Naive thymus-derived CD8-positive, alpha-beta T cell (primary cell): Measurements from ENCODE around the gene IL13. TPM values are rescaled to one million over a fixed set of nuclear protein-coding genes. Genes with fewer than 3 reads are reported as not detected.

Experiments
- ATAC-seq, 2 donors: fragments of 150-1000 bp; cut with Tn5 transposase in 1 of 2; sonication (Bioruptor Pico), chemical (Tn5 transposase) in 1 of 2; 1 replicate in 1 of 2; 2 replicates in 1 of 2; pipeline ENCODE4 v1.10.0; 2021; ENCODE audit warnings: mild to moderate bottlenecking in 2 of 2, moderate library complexity in 2 of 2
- POLR2A ChIA-PET: fragments of 350-600 bp; sonication (Branson Sonifier 250); formaldehyde crosslinking; loops from one replicate; lab custom pipeline; 2021; ENCODE audit warnings: antibody characterized with exemption; lab: Charles Lee
- DNase-seq, 10 donors: peaks; one replicate each; pipeline versions ENCODE4 v3.0.0 to v3.0.0-alpha.2; 2020 to 2022
- H3K27ac Mint-ChIP-seq, 10 donors: one replicate each; pipeline ENCODE4 v1.8.0; 2020 to 2022; ENCODE audit warnings: mild to moderate bottlenecking in 10 of 10, mixed read lengths in 10 of 10, moderate library complexity in 4 of 10, inconsistent platforms in 1 of 10
- H3K27me3 Mint-ChIP-seq, 5 donors: one replicate each; pipeline ENCODE4 v1.8.0; 2021 to 2022; ENCODE audit warnings: mixed read lengths in 5 of 5
- H3K36me3 Mint-ChIP-seq, 3 donors: one replicate each; pipeline ENCODE4 v1.8.0; 2020 to 2022; ENCODE audit warnings: mixed read lengths in 3 of 3, mild to moderate bottlenecking in 2 of 3, inconsistent platforms in 1 of 3
- H3K4me1 Mint-ChIP-seq, 4 donors: one replicate each; pipeline ENCODE4 v1.8.0; 2021 to 2022; ENCODE audit warnings: mixed read lengths in 4 of 4
- H3K4me3 Mint-ChIP-seq, 10 donors: one replicate each; pipeline ENCODE4 v1.8.0; 2020 to 2022; ENCODE audit warnings: mild to moderate bottlenecking in 10 of 10, mixed read lengths in 10 of 10, moderate library complexity in 6 of 10, inconsistent platforms in 1 of 10
- H3K9me3 Mint-ChIP-seq, 9 donors: one replicate each; pipeline ENCODE4 v1.8.0; 2020 to 2022; ENCODE audit warnings: mixed read lengths in 9 of 9, mild to moderate bottlenecking in 3 of 9, inconsistent platforms in 1 of 9, moderate library complexity in 1 of 9
- polyA plus RNA-seq, 3 donors: library from polyadenylated mRNA; unstranded; fragments of 300-500 nt; fragmentation: Illumina TruSeq; gene quantifications; one replicate each; pipeline ENCODE4 v1.2.3, GENCODE V29; 2021
- total RNA-seq, 8 experiments: library from RNA in 2 of 8; stranded (reverse) in 2 of 8; gene quantifications; one replicate each; pipeline ENCODE4 v1.2.3 and lab custom pipeline; 2021 to 2026

IL13 gene
- total and polyA plus RNA-seq, 5 experiments from 2014 or later: 0.31 TPM; not detected in 4

DNA sequence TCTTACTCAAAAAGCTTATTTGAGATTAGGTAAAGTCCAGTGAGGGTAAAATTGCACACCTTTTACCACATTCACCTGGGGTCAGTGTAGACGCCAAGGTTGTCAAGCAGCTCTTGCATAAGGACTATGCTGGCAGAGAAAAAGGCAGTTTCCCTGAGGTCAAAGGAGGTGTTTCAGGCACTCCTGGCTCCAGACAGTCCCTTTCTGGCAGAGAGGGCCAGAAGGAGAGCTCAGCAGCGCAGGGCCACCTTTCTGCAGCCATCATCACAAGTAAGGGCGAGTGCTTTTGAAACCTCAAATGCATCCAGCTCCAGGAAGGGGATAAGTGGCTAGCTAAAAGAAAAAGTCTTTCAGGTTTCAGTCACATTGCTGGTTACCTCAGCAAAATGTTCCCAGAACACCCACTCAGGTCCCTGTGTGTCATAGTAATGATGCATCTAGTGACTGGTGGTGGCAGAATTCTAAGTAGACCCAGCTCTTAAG, 16.7 kb upstream of the IL13 start:
- Mint-ChIP-seq H3K27me3 (no peaks in the 10 kb centered on the region), H3K4me1 (peaks cover 0 to 6% (median 2%) of the 10 kb centered on the region in 4 donors), H3K36me3 (peaks cover 0 to 64% (median 28%) of the 10 kb centered on the region in 3 donors), H3K4me3 (no peak overlapping the region), H3K27ac (no peak overlapping the region), H3K9me3 (peaks cover 0 to 2% (median 0%) of the 10 kb centered on the region in 9 donors)
- POLR2A ChIA-PET: no interaction called here
- no peak for ATAC-seq
- DNase-seq: no peak

DNA sequence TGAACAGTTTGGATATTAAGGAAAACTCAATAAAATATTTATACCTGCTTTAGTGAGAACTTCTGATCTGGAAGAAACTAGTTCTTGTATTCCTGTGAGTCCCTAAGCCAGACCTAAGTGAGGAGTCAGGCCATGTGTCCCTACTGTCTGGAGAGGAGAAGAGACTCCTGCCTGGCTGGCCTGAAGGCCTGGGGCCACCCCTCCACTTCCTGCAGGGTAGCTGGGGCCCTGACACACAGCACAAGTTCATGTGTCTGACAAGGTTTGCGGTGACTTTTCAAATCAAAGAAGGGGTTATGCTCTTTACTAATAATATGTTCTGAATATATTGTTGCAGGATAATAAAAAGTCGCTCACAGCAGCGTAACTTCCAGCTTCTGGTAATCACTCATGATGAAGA, 16.1 kb upstream of the IL13 start:
- POLR2A ChIA-PET: no interaction called here
- peaks cover 0 to 64% (median 28%) of the 10 kb centered on the region in 3 donors for H3K36me3 Mint-ChIP-seq
- no peak overlapping the region for H3K4me3 Mint-ChIP-seq
- H3K4me1 Mint-ChIP-seq: peaks cover 0 to 6% (median 2%) of the 10 kb centered on the region in 4 donors
- DNase-seq (no peak), ATAC-seq (no peak)
- peaks cover 0 to 3% (median 0%) of the 10 kb centered on the region in 9 donors for H3K9me3 Mint-ChIP-seq
- peak overlapping the region in 2 of 10 donors; percentile 24 to 50 for H3K27ac Mint-ChIP-seq
- no peaks in the 10 kb centered on the region for H3K27me3 Mint-ChIP-seq

DNA sequence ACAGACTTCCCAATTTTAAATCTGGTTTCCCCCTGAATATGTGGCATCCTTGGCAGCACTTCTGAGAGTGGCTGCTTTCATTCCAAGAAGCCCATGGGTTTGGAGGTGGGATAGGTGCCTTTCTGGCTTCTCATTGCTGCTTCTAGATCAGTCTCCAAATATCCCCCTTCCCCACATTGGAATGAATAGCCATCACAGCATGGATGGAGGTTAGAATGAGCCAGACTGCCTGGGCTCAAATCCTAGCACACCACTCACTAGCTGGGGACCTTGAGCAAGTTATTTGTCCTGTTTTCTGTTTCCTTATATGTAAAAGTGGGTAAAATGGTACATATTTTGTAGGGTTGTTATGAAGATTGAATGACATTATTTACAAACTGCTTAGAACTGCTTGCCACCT, 13.8 kb upstream of the IL13 start:
- Mint-ChIP-seq H3K27ac (peak overlapping the region in 1 of 10 donors; percentile 8), H3K4me3 (no peak overlapping the region), H3K36me3 (peaks cover 11 to 42% (median 20%) of the 10 kb centered on the region in 3 donors), H3K27me3 (no peaks in the 10 kb centered on the region), H3K9me3 (peaks cover 2 to 21% (median 14%) of the 10 kb centered on the region in 9 donors), H3K4me1 (peaks cover 0 to 6% (median 2%) of the 10 kb centered on the region in 4 donors)
- POLR2A ChIA-PET: no interaction called here
- no peak for DNase-seq
- no peak for ATAC-seq

DNA sequence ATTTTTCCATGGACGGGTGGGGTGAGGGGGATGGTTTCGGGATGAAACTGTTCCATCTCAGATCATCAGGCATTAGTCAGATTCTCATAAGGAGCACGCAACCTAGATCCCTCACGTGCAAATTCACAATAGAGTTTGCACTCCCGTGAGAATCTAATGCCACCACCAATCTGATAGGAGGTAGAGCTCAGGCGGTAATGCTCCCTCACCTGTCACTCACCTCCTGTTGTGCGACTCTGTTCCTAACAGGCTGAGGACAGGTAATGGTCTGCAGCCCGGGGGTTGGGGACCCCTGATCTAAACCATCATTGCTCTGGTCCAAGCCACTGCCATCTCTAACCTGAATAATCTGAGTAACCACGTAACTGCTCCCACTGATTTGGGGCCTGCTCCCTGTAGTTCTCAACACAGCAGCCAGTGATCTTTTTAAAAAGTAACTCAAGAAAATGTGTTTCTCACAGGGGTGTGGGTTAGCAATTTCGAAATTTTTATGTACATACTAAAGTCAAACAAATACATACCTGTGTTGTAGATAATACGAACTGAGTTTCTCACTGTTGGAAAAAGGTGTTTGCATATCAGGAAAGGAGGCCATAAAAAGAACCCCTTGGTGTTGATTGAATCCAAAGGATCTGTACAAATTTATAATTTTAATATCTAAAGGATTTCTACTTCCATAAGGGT, 11.2 kb upstream of the IL13 start:
- no peak for DNase-seq
- Mint-ChIP-seq H3K4me1 (peaks cover 0 to 6% (median 0%) of the 10 kb centered on the region in 4 donors), H3K36me3 (peaks cover 12 to 19% (median 15%) of the 10 kb centered on the region in 3 donors), H3K27me3 (peaks cover 0 to 3% (median 0%) of the 10 kb centered on the region in 5 donors), H3K4me3 (no peak overlapping the region), H3K9me3 (peaks cover 4 to 40% (median 14%) of the 10 kb centered on the region in 9 donors), H3K27ac (no peak overlapping the region)
- ATAC-seq: no peak
- POLR2A ChIA-PET: no interaction called here

DNA sequence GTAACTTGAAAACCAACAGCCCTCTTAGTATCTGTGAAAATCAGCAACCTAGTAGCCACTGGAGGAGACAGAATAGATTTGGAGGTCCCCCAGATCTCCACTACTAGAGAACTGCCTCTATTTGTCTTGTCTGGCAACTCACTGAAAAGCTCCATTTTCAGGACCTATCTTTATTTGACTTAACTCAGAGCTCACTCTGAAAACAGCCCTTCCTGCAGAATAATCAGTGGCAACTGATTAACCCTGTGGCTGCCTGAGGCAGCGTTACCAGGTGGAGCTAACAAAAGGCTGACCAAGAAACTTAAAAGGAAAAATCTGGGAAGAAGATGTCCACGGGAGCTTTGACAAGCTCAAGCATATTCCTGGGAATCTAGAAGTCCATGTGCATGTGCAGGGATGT, 10.5 kb upstream of the IL13 start:
- ATAC-seq: no peak
- H3K9me3 Mint-ChIP-seq: peaks cover 8 to 40% (median 17%) of the 10 kb centered on the region in 9 donors

DNA sequence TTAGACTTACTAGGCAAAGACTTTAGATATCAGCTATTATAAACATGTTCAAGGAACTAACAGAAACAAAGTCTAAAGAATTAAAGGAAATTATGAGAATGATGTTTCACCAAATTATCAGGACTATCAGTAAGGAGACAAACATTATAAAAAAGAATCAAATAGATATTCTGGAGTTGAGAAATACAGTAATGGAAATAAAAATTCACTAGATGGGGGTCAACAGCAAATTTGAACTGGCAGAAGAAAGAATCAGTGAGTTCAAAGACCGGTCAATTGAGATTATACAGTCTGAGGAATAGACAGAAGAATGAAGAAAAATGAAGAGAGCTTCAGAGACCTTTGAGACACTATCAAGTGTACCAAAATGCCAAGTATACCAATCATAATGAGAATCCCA, 9.6 kb upstream of the IL13 start:
- DNase-seq: no peak
- POLR2A ChIA-PET: no interaction called here
- Mint-ChIP-seq H3K27ac (no peak overlapping the region), H3K36me3 (peaks cover 3 to 17% (median 4%) of the 10 kb centered on the region in 3 donors), H3K27me3 (peaks cover 0 to 8% (median 0%) of the 10 kb centered on the region in 5 donors), H3K4me1 (peaks cover 0 to 5% (median 0%) of the 10 kb centered on the region in 4 donors), H3K4me3 (no peak overlapping the region), H3K9me3 (peaks cover 8 to 40% (median 17%) of the 10 kb centered on the region in 9 donors)
- no peak for ATAC-seq

More for the DNA sequence above, 10.5 kb upstream of the IL13 start:
- Mint-ChIP-seq H3K4me1 (peaks cover 0 to 6% (median 0%) of the 10 kb centered on the region in 4 donors), H3K4me3 (no peak overlapping the region), H3K36me3 (peaks cover 9 to 17% (median 12%) of the 10 kb centered on the region in 3 donors), H3K27ac (no peak overlapping the region), H3K27me3 (peaks cover 0 to 7% (median 0%) of the 10 kb centered on the region in 5 donors)
- no peak for DNase-seq
- POLR2A ChIA-PET: no interaction called here

DNA sequence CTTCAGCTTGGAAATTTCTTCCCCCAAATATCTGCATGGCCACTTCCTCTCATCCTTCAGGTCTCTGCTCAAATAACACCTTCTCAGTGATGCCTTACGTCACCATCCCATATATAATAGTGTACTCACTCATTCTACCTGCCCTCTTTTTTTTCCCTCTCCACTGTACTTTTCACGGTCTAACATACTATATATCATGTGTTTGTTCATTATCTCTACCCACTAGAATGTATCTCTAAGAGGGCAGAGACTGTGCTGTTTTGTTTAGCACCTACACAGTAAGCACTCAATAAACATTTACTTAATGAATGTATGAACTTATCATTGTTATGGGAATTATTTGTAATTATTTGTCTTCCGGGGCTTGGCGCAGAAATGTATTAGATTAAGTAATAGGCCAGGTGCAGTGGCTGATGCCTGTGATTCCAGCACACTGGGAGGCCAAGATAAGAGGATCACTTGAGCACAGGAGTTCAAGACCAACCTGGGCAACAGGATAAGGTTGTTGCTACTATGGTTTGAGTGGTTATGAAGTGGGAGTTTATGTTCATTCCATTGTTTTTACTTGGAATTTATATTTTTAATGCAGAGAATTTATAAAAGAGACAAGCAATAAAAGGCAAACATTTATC, 6.0 kb upstream of the IL13 start:
- POLR2A ChIA-PET: no interaction called here
- Mint-ChIP-seq H3K4me1 (peaks cover 4 to 7% (median 6%) of the 10 kb centered on the region in 4 donors), H3K27me3 (peaks cover 9 to 29% (median 15%) of the 10 kb centered on the region in 5 donors), H3K36me3 (peaks cover 0 to 17% (median 0%) of the 10 kb centered on the region in 3 donors), H3K27ac (no peak overlapping the region), H3K4me3 (no peak overlapping the region), H3K9me3 (peaks cover 8 to 40% (median 17%) of the 10 kb centered on the region in 9 donors)
- ATAC-seq: no peak
- no peak for DNase-seq

DNA sequence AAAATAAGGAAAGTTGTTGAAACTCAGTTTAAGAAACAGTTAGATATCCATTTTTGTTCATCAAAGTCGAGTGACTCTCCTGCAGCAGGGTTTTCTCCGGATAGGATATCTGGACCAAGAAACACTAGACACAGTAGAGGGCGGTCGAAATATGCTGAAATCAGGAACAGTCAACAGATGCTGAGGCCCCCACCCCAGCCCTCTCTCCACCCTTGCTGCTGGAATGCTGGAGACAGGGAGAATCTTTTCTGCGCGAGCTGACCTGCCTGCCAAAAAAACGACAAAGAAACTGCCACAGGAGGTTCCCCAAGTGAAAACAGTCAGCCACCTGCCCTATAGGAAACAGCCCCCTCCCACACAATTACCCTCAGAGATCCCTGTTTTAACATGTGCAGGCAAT, 4.3 kb upstream of the IL13 start:
- Mint-ChIP-seq H3K9me3 (peaks cover 2 to 23% (median 7%) of the 10 kb centered on the region in 9 donors), H3K4me3 (no peak overlapping the region), H3K36me3 (peaks cover 0 to 6% (median 0%) of the 10 kb centered on the region in 3 donors), H3K4me1 (peaks cover 7 to 14% (median 10%) of the 10 kb centered on the region in 4 donors), H3K27ac (no peak overlapping the region), H3K27me3 (peaks cover 23 to 37% (median 29%) of the 10 kb centered on the region in 5 donors)
- POLR2A ChIA-PET: interaction anchor here (0.6 kb wide), 1 partner anchor 95 kb away, joined by 4 read pairs; no protein-coding TSS in a partner anchor
- ATAC-seq (no peak), DNase-seq (no peak)

DNA sequence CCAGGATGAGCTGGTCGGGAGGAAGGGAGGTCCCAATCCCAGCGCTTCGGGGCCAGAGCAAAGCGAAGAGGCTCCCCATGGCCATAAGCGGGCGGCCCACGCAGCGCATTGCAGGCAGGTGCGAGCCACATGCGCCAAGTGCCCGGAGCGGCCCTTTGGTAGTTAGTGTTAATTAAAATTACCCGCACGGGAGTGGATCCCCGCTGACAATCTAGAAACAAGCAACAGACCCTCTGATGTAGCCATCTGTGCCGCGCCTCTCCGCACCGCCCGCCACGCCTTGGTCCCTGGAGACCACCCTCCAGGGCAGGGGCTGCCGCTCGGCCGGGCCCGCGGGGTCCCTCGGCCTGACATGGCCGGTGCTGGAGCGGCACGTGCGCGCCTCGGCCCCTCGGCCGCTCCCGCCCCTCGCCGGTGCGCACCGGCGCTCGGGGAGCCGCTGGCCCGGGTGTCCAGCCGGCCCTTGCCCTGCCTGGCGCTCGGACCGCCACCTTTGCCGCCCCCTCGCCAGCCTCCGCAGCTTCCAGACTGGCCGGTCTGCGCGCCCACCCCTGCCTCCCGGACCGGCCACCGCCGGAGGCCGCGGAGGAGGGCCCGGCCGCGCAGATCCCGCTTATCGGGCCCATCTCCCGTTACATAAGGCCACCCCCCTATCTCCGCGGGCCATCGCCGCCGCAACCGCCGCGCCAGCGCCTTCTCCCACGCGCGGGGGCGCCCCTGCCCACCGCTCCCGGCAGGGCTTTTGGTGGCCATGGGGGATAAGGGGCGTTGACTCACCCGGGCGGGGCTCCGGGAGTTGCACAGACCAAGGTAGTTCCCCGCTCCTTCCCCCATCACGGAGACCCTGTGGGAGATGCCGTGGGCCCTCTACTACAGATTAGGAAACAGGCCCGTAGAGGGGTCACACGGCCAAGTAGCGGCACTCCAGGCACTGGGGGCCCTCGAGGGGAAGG, 1.9 kb upstream of the IL13 start:
- peak; percentile 46 to 58 for ATAC-seq
- H3K36me3 Mint-ChIP-seq: peaks cover 0 to 5% (median 0%) of the 10 kb centered on the region in 3 donors

DNA sequence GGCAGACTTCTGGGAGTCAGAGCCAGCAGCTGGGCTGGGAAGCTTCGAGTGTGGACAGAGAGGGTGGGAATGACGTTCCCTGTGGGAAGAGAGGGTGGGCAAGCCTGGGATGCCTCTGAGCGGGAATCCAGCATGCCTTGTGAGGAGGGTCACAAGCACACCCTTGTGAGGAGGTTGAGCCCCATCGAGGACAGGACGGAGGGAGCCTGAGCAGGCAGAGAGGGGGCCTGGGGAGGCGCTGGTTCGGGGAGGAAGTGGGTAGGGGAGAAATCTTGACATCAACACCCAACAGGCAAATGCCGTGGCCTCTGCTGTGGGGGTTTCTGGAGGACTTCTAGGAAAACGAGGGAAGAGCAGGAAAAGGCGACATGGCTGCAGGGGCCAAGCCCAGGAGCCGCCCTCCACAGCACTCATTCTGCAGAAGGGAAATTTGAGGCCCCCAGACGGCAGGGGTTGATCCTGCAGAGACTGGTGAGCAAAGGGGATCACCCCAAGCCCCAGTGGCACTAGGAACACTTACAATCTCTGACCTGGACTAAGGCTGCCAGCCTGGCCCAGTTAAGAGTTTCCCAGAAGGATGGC, 1.1 kb upstream of the IL13 start:
- Mint-ChIP-seq H3K4me3 (peak overlapping the region; percentile 15 to 78 (median 63)), H3K4me1 (peaks cover 7 to 14% (median 10%) of the 10 kb centered on the region in 4 donors)
- POLR2A ChIA-PET: no interaction called here

More for the DNA sequence above, 1.9 kb upstream of the IL13 start:
- peaks cover 0 to 6% (median 4%) of the 10 kb centered on the region in 9 donors for H3K9me3 Mint-ChIP-seq
- H3K4me3 Mint-ChIP-seq: peak overlapping the region; percentile 15 to 78 (median 63)
- POLR2A ChIA-PET: no interaction called here
- peaks cover 7 to 14% (median 10%) of the 10 kb centered on the region in 4 donors for H3K4me1 Mint-ChIP-seq
- DNase-seq: peak in 7 of 10 donors; percentile 11 to 33 (median 24)
- H3K27ac Mint-ChIP-seq: peak overlapping the region in 2 of 10 donors; percentile 69 to 77
- peaks cover 25 to 56% (median 28%) of the 10 kb centered on the region in 5 donors for H3K27me3 Mint-ChIP-seq

DNA sequence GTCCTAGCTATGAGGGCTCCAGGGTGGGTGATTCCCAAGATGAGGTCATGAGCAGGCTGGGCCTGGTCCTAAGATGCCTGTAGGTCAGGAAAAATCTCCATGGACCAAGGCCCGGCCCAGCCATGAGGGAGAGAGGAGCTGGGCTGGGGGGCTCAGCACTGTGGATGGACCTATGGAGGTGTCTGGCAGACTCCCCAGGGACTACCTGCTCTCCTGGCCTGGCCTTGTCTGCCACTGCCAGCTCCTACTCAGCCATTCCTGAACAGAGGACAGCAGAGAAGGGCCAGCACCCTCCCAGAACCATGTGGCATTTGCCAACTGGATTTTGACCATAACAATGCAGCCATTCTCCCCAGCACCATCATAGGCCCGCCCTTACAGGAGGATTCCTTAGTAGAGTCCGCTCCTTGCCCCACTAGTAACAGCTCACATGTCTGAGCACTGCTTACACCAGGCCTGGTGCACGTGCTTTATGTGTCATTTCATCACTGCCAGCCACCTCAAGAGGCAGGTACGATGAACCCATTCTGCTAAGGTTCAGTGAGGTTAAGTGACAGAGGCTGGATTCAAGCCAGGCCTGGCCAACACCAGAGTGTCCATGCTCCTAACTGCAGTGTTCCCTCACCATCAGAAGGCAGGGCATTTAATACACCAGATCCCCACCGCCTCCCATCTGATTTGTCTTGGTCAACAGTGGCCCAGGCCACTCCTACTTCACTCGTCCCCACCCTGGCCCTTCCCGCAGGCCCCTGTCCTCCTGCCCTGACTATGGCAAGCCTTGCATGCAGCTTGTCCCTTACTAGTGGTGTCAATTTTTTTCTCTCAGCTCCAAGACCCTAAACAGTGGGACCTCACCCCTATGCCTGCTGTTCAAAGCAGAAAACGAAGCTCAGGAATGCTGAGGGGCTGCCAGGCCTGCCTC, 669 bp downstream of the IL13 start:
- Mint-ChIP-seq H3K9me3 (no peaks in the 10 kb centered on the region), H3K27me3 (peaks cover 18 to 56% (median 28%) of the 10 kb centered on the region in 5 donors), H3K4me1 (peaks cover 7 to 15% (median 12%) of the 10 kb centered on the region in 4 donors), H3K4me3 (peak overlapping the region in 1 of 10 donors; percentile 43), H3K27ac (no peak overlapping the region), H3K36me3 (no peaks in the 10 kb centered on the region)
- POLR2A ChIA-PET: no interaction called here
- DNase-seq (no peak), ATAC-seq (no peak)

More for the DNA sequence above, 1.1 kb upstream of the IL13 start:
- Mint-ChIP-seq H3K27me3 (peaks cover 25 to 57% (median 28%) of the 10 kb centered on the region in 5 donors), H3K27ac (peak overlapping the region in 2 of 10 donors; percentile 69 to 77), H3K36me3 (peaks cover 0 to 3% (median 0%) of the 10 kb centered on the region in 3 donors), H3K9me3 (peaks cover 0 to 4% (median under 1%) of the 10 kb centered on the region in 9 donors)
- DNase-seq (peak in 2 of 10 donors; percentile 16 to 18), ATAC-seq (peak in 1 of 2 donors; percentile 64)
